K562 (cell line): ENCODE results near the gene LRP10. TPM values are rescaled to one million over a fixed set of nuclear protein-coding genes. Genes with fewer than 3 reads are reported as not detected.
A peak's percentile ranks its signal among the peaks of the same experiment; 100 is the strongest.

ENCODE experiments used
- CREM ChIP-seq: IDR thresholded peaks from 2 replicates; pipeline ENCODE4 v1.6.1; 2014; ENCODE audit warnings: antibody characterized with exemption, low read depth
- FOXP4 ChIP-seq: sonication (generic); formaldehyde crosslinking; IDR thresholded peaks from 2 replicates; pipeline ENCODE4 v1.8.0; 2022; ENCODE audit warnings: mild to moderate bottlenecking, missing genetic modification reagents, borderline replicate concordance
- KLF16 ChIP-seq: IDR thresholded peaks from 2 replicates; pipeline ENCODE4 v1.6.1; 2016; ENCODE audit warnings: antibody characterized with exemption
- L3MBTL2 ChIP-seq: fragments of 450-650 bp; IDR thresholded peaks from 2 replicates; pipeline ENCODE4 v1.6.1; 2016; ENCODE audit warnings: mild to moderate bottlenecking, moderate library complexity
- MCM7 ChIP-seq, 2 experiments: fragments of 450-650 bp; IDR thresholded peaks; 2 replicates each; pipeline ENCODE4 v1.6.1; 2016 to 2018
- MYNN ChIP-seq, 2 experiments: sonication (generic); formaldehyde crosslinking in 1 of 2; IDR thresholded peaks; 2 replicates each; pipeline versions ENCODE4 v1.5.0 to v1.6.1; 2016 to 2020; ENCODE audit warnings: antibody characterized with exemption in 1 of 2, missing genetic modification reagents in 1 of 2
- NFE2 ChIP-seq: IDR thresholded peaks from 2 replicates; pipeline ENCODE4 v1.6.1; 2014; ENCODE audit warnings: antibody characterized with exemption, low read depth
- PCBP2 ChIP-seq: fragments of 200-400 bp; formaldehyde crosslinking; IDR thresholded peaks from 2 replicates; pipeline ENCODE4 v1.6.1; 2018; ENCODE audit warnings: low read length, low read depth, mild to moderate bottlenecking, moderate library complexity; ENCODE audit not compliant: poor library complexity, severe bottlenecking
- POLR2H ChIP-seq: IDR thresholded peaks from 2 replicates; pipeline ENCODE4 v1.6.1; 2016; ENCODE audit warnings: missing genetic modification characterization, low read depth, mild to moderate bottlenecking, control low read depth, missing compliant biosample characterization, moderate library complexity
- RUNX1 ChIP-seq: sonication (generic); IDR thresholded peaks from 2 replicates; pipeline ENCODE4 v1.6.1; 2016; ENCODE audit warnings: antibody characterized with exemption, low read depth
- STAT5A ChIP-seq: IDR thresholded peaks from 2 replicates; pipeline ENCODE4 v1.6.1; 2012; ENCODE audit warnings: low read length, inconsistent platforms, borderline replicate concordance
- TCF15 ChIP-seq: fragments of 250-450 bp; sonication (Bioruptor Pico); IDR thresholded peaks from 2 replicates; pipeline ENCODE4 v1.8.0; 2022; ENCODE audit warnings: moderate library complexity, mild to moderate bottlenecking, inconsistent platforms
- TOE1 ChIP-seq, 2 experiments: fragments of 450-650 bp in 1 of 2; sonication (generic) in 1 of 2; formaldehyde crosslinking in 1 of 2; IDR thresholded peaks; 2 replicates each; pipeline versions ENCODE4 v1.7.1 to v1.8.0; 2016 to 2022; ENCODE audit warnings: borderline replicate concordance in 2 of 2, mild to moderate bottlenecking in 2 of 2, antibody characterized with exemption in 1 of 2, inconsistent platforms in 1 of 2, low read depth in 1 of 2, missing genetic modification reagents in 1 of 2, moderate library complexity in 1 of 2
- TRIM24 ChIP-seq, 2 experiments: fragments of 450-650 bp; IDR thresholded peaks; 2 replicates each; pipeline ENCODE4 v1.6.1; 2016
- TRIM25 ChIP-seq: fragments of 450-650 bp; IDR thresholded peaks from 2 replicates; pipeline ENCODE4 v1.7.0; 2016; ENCODE audit warnings: borderline replicate concordance
- U2AF2 ChIP-seq: fragments of 200-400 bp; formaldehyde crosslinking; optimal IDR thresholded peaks from 2 replicates; pipeline ENCODE3; 2017; ENCODE audit warnings: low read depth, mild to moderate bottlenecking, low read length
- ZFP1 ChIP-seq: fragments of 450-650 bp; formaldehyde crosslinking; IDR thresholded peaks from 2 replicates; pipeline ENCODE4 v1.4.0; 2020; ENCODE audit warnings: mild to moderate bottlenecking, mixed read lengths
- ZNF184 ChIP-seq: sonication (generic); formaldehyde crosslinking; IDR thresholded peaks from 2 replicates; pipeline ENCODE4 v1.5.0; 2020; ENCODE audit warnings: missing genetic modification reagents
- ZNF311 ChIP-seq: fragments of 250-450 bp; sonication (Bioruptor Pico); IDR thresholded peaks from 2 replicates; pipeline ENCODE4 v1.4.0; 2020; ENCODE audit warnings: mild to moderate bottlenecking, moderate library complexity
- ZSCAN32 ChIP-seq: fragments of 450-650 bp; formaldehyde crosslinking; IDR thresholded peaks from 2 replicates; pipeline ENCODE4 v1.4.0; 2020; ENCODE audit warnings: mild to moderate bottlenecking, moderate library complexity
- polyA plus RNA-seq, 8 experiments: library from polyadenylated mRNA; depleted of rRNA in 4 of 8; stranded (reverse) in 5 of 8; unstranded in 3 of 8; fragments of >200 nt; fragmentation: Nextera tagmentation in 2 of 8; fragmentation: Illumina TruSeq in 1 of 8; extraction: Ambion mirVana in 2 of 8; extraction: Trizol in 1 of 8; gene quantifications; 2 replicates each; pipeline versions ENCODE4 v1.2.1 to v1.2.3, GENCODE V29; 2011 to 2014; ENCODE audit warnings: inconsistent platforms in 1 of 8, missing spikeins in 1 of 8
- total RNA-seq, 7 experiments: library from RNA; depleted of rRNA in 6 of 7; stranded (reverse); fragments of >200 nt in 6 of 7; fragmentation: Illumina TruSeq in 2 of 7; extraction: Trizol in 2 of 7; gene quantifications; 2 replicates each; pipeline versions ENCODE4 v1.2.1 to v1.2.3, GENCODE V29; 2011 to 2021; ENCODE audit warnings: low replicate concordance in 1 of 7
- TF ChIP-seq, protein P1 (sequence below): fragments of 250-450 bp; sonication (Bioruptor Pico); IDR thresholded peaks from 2 replicates; pipeline ENCODE4 v1.4.0; 2020
- TF ChIP-seq, protein P2 (sequence below): IDR thresholded peaks from 3 replicates; pipeline ENCODE4 v1.6.1; 2011; ENCODE audit warnings: borderline replicate concordance, mild to moderate bottlenecking; ENCODE audit not compliant: insufficient read length, insufficient read depth

Gene LRP10
- total and polyA plus RNA-seq, 9 of the 15 experiments (the other 6 are each of a cell fraction or from before 2014, with no cell fraction given): 1.3 to 45.5 (median 10.9) TPM

DNA sequence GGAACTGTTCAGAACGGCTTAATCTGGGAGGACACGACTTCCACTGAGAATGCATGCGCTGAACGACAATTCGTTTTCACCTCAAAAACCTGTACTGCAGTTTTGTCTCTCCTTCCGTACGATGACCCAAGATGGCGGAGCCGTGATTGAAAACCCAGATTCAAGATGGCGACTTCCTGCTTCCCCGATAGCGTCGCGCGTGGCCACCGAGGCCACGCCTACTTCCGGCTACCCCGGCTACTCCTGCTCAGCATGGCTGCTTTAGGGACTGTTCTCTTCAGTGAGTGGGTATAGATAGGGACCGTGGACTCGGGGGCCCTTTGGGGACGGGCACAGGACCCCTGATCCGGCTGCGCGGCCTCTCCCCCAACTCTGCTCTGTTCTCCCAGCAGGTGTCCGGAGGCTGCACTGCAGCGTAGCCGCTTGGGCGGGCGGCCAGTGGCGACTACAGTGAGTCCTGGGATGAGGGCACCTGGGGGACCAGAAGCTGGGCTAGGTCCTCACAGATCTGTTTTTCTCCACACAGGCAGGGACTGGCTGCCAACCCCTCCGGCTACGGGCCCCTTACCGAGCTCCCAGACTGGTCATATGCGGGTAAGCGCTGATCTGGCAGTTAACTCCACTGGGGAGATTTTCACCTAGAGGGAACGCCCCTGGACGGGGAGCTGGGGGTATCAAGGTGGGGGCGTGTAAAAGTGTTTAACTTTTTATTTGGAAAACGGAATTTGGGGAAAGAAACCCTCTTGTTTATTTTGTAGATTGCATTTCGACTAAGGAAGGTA, 41.7 kb upstream of the LRP10 start, which contains the start of gene MRPL52 (continued):
- TF ChIP-seq MCM7 (IDR thresholded peaks at IDR 0.05): no peak
- peak; percentile 73 for TF ChIP-seq POLR2H
- no peak for TF ChIP-seq FOXP4 (CRISPR knock-in tag)
- TF ChIP-seq ZSCAN32: no peak
- TF ChIP-seq RUNX1: no peak
- no peak for TF ChIP-seq U2AF2
- TF ChIP-seq, protein P1, sequence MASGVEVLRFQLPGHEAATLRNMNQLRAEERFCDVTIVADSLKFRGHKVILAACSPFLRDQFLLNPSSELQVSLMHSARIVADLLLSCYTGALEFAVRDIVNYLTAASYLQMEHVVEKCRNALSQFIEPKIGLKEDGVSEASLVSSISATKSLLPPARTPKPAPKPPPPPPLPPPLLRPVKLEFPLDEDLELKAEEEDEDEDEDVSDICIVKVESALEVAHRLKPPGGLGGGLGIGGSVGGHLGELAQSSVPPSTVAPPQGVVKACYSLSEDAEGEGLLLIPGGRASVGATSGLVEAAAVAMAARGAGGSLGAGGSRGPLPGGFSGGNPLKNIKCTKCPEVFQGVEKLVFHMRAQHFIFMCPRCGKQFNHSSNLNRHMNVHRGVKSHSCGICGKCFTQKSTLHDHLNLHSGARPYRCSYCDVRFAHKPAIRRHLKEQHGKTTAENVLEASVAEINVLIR: 0 out of 2 replicates have a peak, but pooled peaks have one; percentile 37
- no peak for TF ChIP-seq TRIM24 (IDR thresholded peaks at IDR 0.05)
- TF ChIP-seq, protein P2, sequence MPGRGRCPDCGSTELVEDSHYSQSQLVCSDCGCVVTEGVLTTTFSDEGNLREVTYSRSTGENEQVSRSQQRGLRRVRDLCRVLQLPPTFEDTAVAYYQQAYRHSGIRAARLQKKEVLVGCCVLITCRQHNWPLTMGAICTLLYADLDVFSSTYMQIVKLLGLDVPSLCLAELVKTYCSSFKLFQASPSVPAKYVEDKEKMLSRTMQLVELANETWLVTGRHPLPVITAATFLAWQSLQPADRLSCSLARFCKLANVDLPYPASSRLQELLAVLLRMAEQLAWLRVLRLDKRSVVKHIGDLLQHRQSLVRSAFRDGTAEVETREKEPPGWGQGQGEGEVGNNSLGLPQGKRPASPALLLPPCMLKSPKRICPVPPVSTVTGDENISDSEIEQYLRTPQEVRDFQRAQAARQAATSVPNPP: no peak
- TF ChIP-seq L3MBTL2: peak; percentile 54; the same call in 1 of the 2 replicates
- no peak for TF ChIP-seq PCBP2
- no peak for TF ChIP-seq KLF16
- 0 out of 2 replicates have a peak, but pooled peaks have one; percentile 26 for TF ChIP-seq TOE1 (IDR thresholded peaks at IDR 0.05; ENCODE audit: borderline replicate concordance)
- TF ChIP-seq TOE1 (CRISPR knock-in tag; IDR thresholded peaks at IDR 0.05; ENCODE audit: borderline replicate concordance, low read depth): no peak
- no peak for TF ChIP-seq ZFP1 (CRISPR knock-in tag)
- no peak for TF ChIP-seq TCF15 (CRISPR knock-in tag)
- no peak for TF ChIP-seq ZNF311 (CRISPR knock-in tag)
- TF ChIP-seq TRIM25: no peak
- TF ChIP-seq CREM: peak; percentile 71
- TF ChIP-seq NFE2: no peak
- TF ChIP-seq STAT5A: no peak
- TF ChIP-seq ZNF184: no peak
- no peak for TF ChIP-seq MYNN (IDR thresholded peaks at IDR 0.05)
- no peak for TF ChIP-seq MYNN (CRISPR knock-in tag; IDR thresholded peaks at IDR 0.05)
